ENCODE measurements around the gene TEX264. TPM values are rescaled to one million over a fixed set of nuclear protein-coding genes. Genes with fewer than 3 reads are reported as not detected.

Gene TEX264
- total RNA-seq, 2 experiments from 2014 or later = 24.9 to 25.9 TPM

DNA sequence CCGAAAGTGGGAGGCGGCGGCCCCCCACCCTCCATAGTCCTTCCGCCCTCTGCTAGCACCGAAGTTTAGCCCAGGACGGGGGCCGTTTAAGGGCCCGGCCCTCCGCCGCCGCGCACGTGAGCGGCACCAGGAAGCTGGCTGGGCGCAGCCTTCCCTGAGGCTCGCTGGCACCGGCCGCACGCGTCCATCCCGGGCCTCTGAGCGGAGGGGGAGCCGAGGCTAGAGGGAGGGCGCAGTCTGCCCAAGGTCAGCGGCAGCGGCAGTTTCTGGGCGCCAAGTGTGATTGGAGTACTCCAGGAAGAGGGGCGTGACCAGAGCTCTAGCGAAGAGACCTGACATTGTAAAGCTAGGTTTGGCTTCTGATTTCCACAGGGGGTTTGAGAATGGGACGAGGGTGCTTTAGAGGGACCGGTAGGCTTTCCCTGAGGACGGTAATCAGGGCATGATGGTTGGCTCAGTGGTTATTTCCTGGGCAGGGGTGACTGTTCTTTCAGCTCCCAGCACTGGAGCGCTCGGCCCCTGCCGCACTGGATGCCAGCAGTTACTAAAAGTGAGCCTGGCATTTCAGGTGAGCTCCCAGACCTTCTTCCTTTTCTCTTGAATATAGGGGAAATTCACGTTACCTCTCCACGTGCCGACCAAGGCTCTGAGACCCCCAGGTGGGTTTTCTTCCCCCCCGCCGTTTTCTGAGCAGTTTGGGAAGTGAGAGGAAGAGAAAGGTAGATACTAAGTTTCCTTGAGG lies 853 bp downstream of the TEX264 start:
- no peaks in the 10 kb centered on the region for H3K27me3 Mint-ChIP-seq
- H3K4me1 Mint-ChIP-seq (ENCODE audit: low read depth) = peaks cover 80% of the 10 kb centered on the region
- Histone ChIP-seq H3K36me3 (ENCODE audit: insufficient read depth, low read length) (peaks cover 24% of the 10 kb centered on the region), H3K27ac (ENCODE audit: low read depth in 1 of 2, low read length in 2 of 2) (peak overlapping the region; percentile 83 to 91), H3K4me1 (ENCODE audit: insufficient read depth, low read length) (peaks cover 76% of the 10 kb centered on the region), H3K4me3 (ENCODE audit: low read length) (peak overlapping the region; percentile 98), H3K27me3 (ENCODE audit: control insufficient read depth in 1 of 2, insufficient read depth in 2 of 2, low read length in 2 of 2) (no peaks in the 10 kb centered on the region), H3K9me3 (ENCODE audit: control insufficient read depth in 1 of 2, insufficient read depth in 1 of 2, low read length in 2 of 2) (no peaks in the 10 kb centered on the region)
- peaks cover 37% of the 10 kb centered on the region for H3K36me3 Mint-ChIP-seq (ENCODE audit: low read depth)
- DNase-seq (peak in 13 of 14 experiments; percentile 27 to 74 (median 40)), ATAC-seq (ENCODE audit: poor library complexity) (peak; percentile 30)
- H3K4me3 Mint-ChIP-seq = peak overlapping the region; percentile 94
- intact Hi-C loops (cut with DNase I, micrococcal nuclease) = loop anchor here (1.0 to 5.0 kb wide), 6 partner anchors 14 to 1305 kb away; partner anchors contain the start of genes C3orf18 (in 1 of the 2), DUSP7 (in 1 of the 2), HEMK1 (in 1 of the 2) and MANF (in 1 of the 2)
- peak overlapping the region; percentile 97 for H3K27ac Mint-ChIP-seq
- H3K9me3 Mint-ChIP-seq = no peaks in the 10 kb centered on the region
- ChIA-PET POLR2A (interaction anchor here (1.2 to 8.2 kb wide), 6 partner anchors 10 to 287 kb away, joined by 3 to 121 read pairs (median 12); partner anchors contain the start of genes DCAF1, MANF and RAD54L2), CTCF (interaction anchor here (0.9 to 7.5 kb wide), 5 partner anchors 10 to 1056 kb away, joined by 3 to 113 read pairs (median 9); no protein-coding TSS in a partner anchor)
- TF ChIP-seq CTCF (IDR thresholded peaks at IDR 0.05) = no peak

- Mint-ChIP-seq H3K36me3 (ENCODE audit: low read depth) (peaks cover 44% of the 10 kb centered on the region), H3K4me1 (ENCODE audit: low read depth) (peaks cover 91% of the 10 kb centered on the region), H3K27me3 (no peaks in the 10 kb centered on the region), H3K9me3 (no peaks in the 10 kb centered on the region), H3K27ac (peak overlapping the region; percentile 97), H3K4me3 (peak overlapping the region; percentile 91)
- DNase-seq (no peak), ATAC-seq (ENCODE audit: poor library complexity) (no peak)
- no peak for TF ChIP-seq CTCF (IDR thresholded peaks at IDR 0.05)
- no peak overlapping the region for H3K27ac ChIP-seq (ENCODE audit: low read depth in 1 of 2, low read length in 2 of 2)
- H3K4me1 ChIP-seq (ENCODE audit: insufficient read depth, low read length) = peaks cover 89% of the 10 kb centered on the region
- ChIA-PET CTCF (interaction anchor here (0.7 to 7.5 kb wide), 3 partner anchors 8 to 171 kb away, joined by 3 to 113 read pairs (median 11); no protein-coding TSS in a partner anchor), POLR2A (interaction anchor here (3.2 to 8.2 kb wide), 3 partner anchors 8 to 173 kb away, joined by 10 to 121 read pairs (median 65); partner anchors contain the start of gene DCAF1)
- no peaks in the 10 kb centered on the region for H3K27me3 ChIP-seq (ENCODE audit: control insufficient read depth in 1 of 2, insufficient read depth in 2 of 2, low read length in 2 of 2)
- H3K4me3 ChIP-seq (ENCODE audit: low read length) = no peak overlapping the region
- no peaks in the 10 kb centered on the region for H3K9me3 ChIP-seq (ENCODE audit: control insufficient read depth in 1 of 2, insufficient read depth in 1 of 2, low read length in 2 of 2)
- intact Hi-C loops (cut with DNase I, micrococcal nuclease) = loop anchor here (2.0 to 5.0 kb wide), 5 partner anchors 286 to 1306 kb away; partner anchors contain the start of genes C3orf18 (in 1 of the 2), DUSP7 (in 1 of the 2), HEMK1 (in 1 of the 2) and MANF (in 1 of the 2)
- peaks cover 29% of the 10 kb centered on the region for H3K36me3 ChIP-seq (ENCODE audit: insufficient read depth, low read length)
These were observed 2.2 kb downstream of the TEX264 start for GRCh38 chr3:51673181-51673801.
